NCI-H2171 treated with DMSO at 0.1 percent for 48 hours (cell line): ENCODE data around the gene DST.
A peak's percentile ranks its signal among the peaks of the same experiment; 100 is the strongest.

Source experiments
- DNase-seq: peaks from one replicate; lab custom pipeline; 2025; lab: John Stamatoyannopoulos, UW

Gene DST

DNA sequence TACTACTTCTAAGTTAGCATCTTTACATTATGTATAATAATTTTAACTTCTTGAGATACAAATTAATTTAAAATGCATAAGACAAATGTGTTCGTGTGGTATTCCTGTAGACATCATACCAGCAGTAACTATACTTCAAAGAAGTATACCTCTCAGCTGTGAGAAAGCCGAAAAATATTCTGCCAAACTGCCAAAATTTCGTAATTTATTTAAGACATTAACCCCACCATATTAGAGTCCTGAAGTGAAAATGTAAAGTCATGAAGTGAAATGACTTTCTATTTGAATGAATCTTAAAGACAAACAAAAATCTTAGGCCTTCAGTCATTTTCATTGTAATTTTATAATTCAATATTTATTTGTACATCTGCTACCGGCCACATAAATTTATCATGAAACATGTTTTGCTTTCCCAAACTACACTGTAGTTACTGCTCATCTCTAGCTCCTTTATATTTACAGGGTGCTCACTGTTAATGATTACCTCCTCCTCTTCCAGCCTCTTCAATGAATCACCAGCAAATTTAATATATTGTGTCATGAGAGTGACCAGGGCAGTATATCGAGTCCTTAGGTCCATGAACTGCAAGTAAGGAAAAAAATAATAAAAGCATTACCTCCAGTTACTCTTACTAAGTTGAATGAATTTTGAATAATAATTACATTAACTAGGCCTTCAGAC, 18.5 kb downstream of the DST start:
- DNase-seq = no peak

DNA sequence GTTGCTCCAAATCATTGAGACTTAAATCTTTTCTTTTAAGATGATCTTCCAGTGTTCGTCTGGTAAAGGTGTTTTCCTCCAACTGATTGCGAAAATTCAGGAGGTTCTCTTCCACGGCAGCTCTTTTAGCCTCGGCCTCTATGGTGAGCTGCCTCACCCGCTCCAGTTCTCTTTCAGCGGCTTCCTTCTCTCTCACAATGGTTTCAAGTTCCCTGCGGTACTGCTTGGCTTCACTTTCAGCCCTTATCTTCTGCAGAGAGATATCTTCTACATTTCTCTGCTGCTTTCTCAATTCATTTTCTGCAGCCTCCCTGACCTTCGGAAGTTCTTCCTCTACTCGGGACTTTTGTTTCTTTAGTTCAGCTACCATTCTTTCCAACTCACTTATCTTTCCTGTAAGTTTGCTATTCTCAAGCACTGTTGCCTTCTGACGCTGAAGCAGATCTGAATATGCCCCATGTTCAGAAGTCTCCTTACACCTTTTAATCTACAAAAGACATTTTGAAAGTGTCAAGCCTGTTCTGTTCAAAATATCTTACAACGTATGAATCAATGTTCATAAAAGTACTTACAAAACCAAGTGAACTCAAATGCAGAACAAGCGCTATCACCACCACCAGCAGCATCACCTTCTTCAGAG, 22.3 kb downstream of the DST start:
- no peak for DNase-seq

DNA sequence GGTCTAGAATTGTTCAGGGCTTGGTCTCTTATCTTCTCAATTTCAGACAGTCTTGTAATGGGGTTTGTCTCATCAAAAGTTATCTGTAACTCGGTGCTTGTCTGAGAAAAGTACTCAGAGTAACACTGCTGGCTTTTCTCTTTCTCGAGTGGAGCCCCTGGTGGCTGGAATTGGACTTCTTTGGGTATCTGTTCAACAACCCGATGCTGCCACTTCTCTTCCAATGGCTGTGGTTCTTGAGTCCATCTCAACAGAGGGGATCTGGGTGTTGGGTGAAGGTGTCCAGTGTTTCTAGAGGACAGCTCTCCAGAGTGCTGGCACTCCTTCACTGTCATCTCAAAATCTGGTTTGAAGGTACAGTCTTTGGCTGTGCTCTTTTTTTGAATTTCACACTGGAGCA, 24.6 kb downstream of the DST start:
- no peak for DNase-seq

DNA sequence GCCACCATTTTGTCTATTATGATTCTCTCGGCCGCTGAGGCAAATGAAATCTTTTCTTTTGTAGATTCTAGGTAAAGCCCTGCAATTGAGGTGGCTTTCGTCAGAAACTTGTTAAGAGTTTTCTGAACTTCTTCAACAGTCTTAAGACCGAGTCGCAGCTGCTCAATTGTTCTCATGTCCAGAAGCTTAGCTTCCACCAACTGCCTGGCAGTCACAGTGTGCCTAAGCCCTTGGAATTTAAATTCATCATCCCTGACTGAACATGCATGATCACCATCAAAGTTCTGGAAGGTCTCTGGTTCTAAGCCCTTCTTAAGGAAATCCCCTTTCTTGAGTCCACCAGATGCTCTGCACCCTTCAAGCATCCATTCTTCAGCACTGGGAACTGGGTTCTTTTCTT, 25.7 kb downstream of the DST start:
- DNase-seq = no peak

DNA sequence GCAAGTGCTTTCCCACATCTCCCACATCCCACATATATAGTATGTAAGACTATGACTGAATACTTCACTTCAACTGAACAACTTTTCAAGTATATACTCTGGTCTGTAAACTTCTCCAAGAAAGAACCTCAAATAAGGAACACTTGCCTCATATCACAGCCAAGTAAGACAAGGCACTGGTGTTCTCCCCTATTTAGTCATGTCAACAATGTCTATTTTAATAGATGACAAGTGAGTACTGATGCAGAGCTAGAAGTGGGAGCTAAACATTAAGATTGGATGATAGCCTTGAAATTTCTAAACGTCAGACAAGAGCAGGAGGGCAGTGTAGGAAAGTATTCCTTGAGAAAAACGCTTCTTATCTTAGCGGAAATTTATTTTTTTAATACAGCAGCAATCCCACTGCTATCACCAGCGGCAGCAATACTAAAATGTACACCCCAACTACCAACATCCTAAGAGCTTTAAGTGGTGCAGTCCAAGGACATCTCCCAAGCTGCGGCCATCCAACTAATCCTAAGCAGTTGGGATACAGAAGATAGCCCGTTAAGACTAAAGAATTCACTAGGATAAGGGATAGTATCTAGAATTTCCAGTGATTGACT, 29.3 kb downstream of the DST start:
- DNase-seq = no peak

DNA sequence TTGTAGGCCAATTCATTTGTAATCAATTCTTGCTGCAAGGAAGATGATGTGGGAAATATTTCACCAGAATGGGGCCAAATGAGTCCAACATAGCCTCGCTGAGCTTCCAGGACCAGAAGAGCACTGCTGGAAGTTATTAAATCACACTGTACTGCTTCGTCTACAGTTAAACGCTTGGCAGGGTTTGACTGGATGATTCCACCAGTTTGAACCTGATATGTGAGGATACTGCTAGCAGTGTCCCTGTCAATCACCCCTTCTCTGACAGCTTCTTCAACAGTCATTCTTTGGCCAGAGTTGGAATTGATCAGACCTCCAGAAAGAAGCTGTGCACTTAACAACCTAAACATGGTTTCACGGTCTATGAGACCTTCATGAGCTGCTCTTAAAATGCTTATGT, 34.4 kb downstream of the DST start:
- no peak for DNase-seq

DNA sequence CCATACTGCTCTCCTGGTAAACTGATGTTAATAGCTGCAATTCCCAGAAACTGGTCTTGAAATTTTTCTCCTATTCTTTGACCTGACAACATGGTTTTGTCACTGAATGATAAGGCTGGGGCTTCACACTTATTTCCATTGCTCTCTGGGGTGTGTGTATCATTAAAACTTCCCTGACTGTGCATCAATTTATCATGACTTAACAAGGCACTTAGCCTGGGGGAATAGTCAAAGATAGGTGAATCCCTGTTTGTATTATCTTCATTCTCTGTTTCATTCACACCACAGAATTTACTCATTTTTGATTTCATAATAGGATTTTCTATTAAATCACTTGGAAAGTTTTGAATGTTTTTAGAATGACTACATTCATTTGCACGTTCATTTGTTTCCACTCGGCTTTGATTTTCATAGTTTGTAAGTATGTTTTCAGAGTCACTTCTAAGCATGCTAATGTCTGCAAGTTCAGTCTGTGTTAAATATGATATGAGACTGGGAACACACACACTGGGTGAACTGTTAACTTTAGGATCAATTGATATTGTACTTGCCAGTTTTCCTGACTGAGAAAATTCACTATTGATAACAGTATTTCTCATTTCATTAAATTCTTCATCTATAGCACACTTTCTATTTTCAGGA, 35.5 kb downstream of the DST start:
- DNase-seq = no peak

DNA sequence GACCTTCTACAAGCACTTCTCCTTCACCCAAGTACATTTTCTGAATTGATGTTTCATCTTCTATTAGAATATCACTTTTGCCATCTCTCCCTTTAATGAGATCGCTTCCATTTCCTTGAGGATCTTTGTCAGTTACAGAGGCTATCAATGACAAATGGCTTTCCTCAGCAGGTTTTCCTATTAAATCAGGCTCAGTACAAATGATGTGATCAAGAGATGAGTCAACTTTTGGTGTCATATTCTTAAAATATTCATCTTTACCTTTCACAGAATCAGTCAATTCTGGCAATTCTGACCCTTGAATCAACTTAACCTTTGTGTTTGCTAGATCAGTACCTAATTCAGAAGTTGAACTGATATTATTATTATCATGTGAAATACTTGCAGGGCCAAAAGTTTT, 37.3 kb downstream of the DST start:
- no peak for DNase-seq

DNA sequence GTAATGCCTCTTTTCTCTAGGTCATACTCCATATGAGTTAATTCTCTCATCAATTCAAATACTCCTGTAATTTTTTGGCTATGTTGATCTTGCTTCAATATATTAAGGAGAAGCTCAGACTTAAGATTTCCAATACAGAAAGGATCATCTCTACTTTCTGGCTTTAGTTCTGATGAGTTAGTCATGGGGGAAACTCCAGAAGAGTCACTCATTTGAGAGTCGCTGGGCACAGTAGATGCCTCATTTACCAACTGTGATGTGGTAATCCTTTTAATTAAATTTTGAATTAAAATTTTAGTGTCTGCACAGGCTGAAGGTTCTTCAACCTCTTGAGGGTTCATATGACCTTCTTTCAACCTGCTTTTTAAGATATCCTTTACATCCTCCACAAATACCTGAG, 38.5 kb downstream of the DST start:
- DNase-seq = no peak

DNA sequence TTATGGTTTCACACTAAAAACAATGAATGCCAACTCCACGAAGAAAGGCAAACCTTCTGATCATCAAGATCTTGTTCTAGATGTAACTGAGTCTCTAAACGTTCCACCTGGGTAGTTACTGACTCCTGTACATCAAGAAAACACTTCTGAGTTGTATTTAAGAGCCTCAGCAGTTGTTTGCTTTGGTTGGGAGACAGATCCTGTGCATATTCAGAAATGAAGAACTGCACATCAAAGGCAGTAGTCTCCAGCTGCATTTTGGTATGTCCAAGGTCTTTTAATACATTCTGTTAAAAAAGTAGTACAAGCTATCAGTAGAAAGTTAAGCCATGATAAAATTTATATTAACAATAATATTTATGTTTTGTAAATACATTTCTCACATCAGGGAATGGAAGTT, 41.3 kb downstream of the DST start:
- DNase-seq = no peak

DNA sequence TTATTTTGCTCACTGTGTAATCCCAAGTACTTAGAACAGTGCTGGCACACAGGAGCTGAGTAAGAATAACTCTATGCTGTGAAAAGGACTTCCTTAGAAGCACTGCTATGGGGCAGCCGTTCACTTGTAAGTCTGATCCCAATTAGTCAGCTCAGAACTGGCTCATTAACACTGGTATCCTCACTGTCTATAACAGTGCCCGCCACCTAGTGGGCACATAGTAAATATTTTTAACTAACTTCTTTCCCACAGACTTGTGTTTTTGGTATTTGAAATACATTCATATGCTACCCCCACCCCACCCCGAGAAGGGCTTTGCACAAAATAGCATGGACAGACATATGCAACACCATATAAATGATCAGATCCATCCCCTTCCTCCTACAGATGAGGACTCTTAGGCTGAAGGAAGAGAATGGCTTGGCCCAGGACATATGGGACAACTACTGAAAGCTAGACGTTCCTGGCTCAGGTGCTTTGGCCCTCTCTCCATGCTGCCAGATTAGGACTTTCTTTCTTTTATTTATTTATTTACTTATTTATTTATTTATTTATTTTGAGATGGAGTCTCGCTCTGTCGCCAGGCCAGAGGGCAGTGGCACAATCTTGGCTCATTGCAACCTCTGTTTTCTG, 47.1 kb downstream of the DST start:
- DNase-seq = peak; percentile 36

DNA sequence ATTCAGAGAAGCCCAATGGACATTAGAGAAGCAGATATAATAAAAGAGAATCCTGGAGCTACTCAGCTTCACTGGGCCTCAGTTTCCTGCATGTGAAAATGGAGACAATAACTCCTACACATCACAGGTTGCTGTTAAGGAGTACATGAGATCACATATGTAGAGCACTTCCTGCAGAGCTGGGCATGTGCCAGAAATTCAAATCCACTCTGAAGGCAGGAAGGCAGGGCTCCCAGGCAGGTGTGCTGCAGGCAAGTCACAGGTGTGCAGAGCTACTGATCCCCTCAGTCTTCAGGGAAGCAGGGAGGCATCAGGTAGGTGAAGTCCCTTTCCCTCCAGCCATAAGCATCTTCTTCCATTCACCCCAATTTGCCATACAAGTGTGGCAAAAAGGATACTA, 48.0 kb downstream of the DST start:
- peak; percentile 6 for DNase-seq

DNA sequence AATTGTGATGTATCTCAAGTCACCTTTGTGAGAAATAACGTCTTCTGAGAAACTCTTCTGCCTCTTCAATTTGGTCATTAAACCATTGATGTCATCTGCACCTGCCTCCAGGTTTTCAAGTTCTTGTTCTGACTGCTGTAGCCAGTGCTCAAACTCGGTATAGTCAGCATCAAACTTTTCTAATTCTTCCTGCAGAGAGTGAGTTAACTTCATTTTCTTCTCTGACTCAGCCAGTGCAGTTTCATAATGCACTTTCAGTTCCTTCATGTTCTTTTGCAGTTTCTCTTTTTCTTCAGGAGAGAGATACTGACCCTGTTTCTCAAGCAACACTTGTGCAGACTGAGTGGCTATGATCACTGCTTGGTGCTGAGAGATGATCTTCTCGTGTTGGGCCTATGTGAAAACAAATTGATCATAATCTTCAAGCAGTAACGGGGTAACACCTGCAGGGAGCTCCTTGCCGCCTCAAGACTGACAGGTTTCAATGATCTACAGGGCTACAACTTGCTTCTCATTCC, 48.8 kb downstream of the DST start:
- no peak for DNase-seq

DNA sequence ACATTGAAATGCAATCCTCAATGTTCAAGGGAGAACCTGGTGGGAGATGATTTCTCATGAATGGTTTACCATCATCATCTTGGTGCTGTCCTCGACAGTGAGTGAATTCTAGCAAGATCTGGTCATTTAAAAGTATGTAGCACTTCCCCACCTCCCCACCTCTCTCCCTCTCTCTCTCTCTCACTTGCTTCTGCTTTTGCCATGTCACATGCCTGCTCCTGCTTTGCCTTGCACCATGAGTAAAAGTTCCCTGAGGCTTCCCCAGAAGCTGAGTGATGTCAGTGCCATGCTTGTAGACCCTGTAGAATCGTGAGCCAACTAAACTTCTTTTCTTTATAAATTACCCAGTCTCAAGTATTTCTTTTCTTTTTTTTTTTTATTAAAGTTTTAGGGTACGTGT, 60.5 kb downstream of the DST start:
- no peak for DNase-seq

DNA sequence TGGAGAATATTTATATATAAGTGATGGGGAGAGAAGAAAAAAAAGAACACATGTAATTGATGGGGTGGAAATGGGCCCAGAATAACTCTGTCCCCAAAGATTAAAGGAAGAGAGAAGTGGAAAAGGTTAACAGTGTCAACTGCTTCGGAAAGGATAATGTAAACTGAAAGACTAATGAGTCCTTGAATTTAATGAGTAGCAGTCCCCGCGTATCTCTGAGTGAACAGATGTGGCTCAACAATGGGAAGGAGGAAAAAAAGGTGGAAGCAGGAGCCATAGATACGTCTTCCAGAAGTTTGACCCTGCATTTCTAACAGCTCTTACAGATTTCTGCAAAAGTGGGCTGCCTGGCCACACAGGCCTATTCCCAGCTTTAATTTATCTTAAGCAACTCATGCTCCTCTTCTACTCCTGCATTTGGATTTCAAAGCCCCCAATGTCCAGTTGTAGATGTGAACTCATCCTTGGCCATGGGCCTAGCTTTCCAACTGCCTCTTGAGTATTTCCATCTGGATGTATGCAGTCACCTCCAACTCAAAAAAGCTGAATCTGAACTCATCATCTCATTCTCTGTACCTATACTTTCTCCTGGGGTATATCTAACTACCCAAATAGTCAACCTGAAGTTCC, 61.3 kb downstream of the DST start:
- no peak for DNase-seq

DNA sequence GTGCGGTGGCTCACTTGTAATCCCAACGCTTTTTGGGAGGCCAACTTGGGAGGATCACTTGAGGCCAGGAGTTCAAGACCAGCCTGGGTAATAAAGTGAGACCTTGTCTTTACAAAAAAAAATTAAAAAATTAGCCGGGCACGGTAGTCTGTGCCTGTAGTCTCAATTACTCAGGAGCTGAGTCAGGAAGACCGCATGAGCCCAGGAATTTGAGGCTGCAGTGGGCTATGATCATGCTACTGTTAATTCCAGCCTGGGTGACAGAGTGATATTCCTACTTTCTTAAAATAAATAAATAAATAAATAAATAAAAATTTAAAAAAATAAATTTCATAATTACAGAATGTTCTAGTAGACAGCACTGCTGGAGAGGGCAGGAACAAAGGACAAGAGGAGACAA, 62.4 kb downstream of the DST start:
- no peak for DNase-seq

DNA sequence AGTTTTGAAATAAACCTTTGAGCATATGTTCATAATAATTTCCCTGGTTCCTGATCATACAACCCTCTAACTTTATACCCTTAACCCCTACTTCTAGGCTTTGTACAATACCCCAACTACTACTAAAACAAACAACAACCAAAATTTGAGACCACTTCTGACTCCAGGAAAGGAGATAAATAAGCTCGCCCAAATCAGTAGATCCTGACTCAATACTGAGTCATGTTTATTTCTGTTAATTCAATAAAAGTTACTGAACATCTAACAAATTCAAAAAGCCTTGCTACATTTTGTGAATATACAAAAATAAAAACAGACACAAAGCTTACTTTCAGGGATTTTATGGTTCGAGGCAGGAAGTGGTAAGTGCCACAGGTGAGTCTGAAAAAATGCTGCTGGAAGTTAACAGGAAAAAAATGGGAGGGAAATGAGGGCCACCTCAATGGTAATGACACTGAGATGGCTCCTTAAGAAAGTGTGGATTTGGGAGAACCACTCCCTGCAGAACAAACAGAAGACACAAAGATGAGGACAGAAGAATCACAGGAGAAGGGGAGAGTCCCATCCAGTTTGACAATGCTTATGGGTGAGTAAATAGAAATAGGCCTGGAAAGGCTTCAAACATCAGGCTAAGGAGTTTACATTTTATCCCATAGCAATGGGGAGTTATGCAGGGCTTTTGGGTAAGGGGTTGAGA, 63.4 kb downstream of the DST start:
- DNase-seq = no peak

DNA sequence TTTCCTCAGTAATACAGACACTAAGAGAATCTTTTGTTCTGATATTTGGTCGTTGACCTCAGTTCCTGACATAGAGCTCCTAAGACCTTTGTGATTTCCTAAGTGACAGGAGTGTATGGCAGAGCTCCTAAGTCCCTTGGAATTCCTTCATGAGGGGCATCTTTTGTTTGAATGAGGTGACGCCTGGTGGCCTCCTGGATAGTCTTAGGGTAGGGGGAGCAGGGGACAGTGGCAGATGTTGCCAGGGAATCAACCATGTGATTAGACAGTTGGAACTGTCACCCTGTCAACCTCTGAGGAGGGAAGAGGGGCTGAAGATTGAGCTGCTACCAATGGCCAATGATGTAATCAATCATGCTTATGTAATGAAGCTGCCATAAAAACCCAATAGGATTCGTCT, 67.0 kb downstream of the DST start:
- DNase-seq = no peak

DNA sequence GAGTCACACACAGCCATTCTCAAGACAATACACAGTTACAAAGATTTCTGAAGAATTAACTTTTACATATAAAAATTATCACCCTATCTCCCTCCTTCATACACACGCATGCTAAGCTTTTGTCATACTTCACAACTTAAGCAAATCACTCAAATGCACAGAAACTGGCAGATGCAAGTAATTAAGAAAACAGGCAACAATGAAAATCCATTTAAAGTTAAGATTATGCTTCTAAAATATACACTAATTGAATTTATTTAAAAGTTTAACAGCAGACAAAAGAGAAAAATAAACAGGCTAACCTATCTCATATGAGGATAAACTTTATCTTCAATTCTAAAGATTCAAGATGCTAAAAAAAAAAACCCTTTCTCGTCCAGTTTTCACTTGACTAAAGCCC, 68.4 kb downstream of the DST start:
- no peak for DNase-seq

DNA sequence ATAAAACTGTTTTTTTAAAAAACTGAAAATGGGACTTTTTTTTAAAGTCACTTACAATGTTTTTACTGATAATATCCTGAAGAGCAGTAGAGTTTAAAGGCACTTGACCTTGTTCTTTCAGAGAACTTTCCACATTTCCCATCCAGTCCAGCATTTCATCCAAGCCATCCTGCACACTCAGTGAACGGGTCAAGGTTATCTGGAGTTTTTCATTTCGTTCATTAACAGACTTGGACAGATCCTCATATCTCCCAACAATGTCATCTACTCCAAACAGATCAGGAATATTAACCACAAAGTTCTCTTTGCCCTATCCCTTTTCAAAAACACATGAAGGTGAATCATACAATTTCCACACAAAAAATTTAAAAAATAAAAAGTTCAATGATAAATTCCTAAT, 69.1 kb downstream of the DST start:
- DNase-seq = no peak

DNA sequence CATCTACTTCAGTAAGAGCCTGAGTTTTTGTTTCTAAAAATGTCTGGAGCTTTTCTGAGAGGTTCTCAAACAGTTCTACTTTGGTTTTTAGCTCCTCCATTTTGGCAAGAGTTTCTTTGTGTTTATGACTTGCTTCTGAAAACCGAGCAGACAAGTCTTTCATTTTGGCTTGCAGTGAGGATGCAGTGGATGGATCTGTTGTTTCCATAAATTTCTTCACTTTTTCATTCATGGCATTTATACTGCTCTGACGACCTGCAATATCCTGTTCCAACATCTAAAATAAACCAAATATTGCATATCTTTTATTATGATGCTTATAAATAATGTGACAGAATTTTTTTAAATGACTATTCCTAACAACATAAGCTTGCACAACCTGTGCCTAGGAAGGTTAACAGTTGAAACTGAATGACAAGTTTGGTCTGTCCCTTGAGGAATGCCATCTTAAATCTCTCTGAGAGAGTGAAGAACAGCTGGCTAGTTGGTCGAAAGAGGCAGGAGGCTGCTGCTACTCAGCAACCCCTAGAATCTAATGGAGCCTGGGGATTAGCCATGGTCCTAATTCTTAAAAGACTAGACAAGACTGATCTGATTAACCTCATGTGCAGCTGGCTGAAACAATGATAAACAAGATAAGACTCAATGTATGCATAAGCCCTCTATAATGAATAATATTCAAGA, 69.8 kb downstream of the DST start:
- DNase-seq = no peak
